DND-41 (cell line): ENCODE results near the gene NTN4.

Source experiments
- ATAC-seq: fragments of 200-7000 bp; cut with Tn5 transposase; 3 replicates; pipeline ENCODE4 v1.9.1; 2021; ENCODE audit warnings: low read depth; ENCODE audit not compliant: insufficient read depth
- DNase-seq: peaks from one replicate; pipeline ENCODE4 v3.0.0-alpha.2; 2020
- H2AFZ ChIP-seq: 2 replicates; pipeline ENCODE4 v1.6.0; 2012; ENCODE audit warnings: low read depth, low read length
- H3K27ac ChIP-seq: 2 replicates; pipeline ENCODE4 v1.5.1; 2012; ENCODE audit warnings: low read length, inconsistent platforms
- H3K27me3 ChIP-seq: fragments of 200-600 bp; sonication (generic); 2 replicates; pipeline ENCODE4 v1.6.0; 2012; ENCODE audit warnings: low read length, mild to moderate bottlenecking, inconsistent platforms; ENCODE audit not compliant: insufficient read depth, poor library complexity
- H3K36me3 ChIP-seq: 2 replicates; pipeline ENCODE4 v1.5.1; 2012; ENCODE audit warnings: low read length, inconsistent platforms; ENCODE audit not compliant: insufficient read depth
- H3K4me1 ChIP-seq: 2 replicates; pipeline ENCODE4 v1.5.1; 2012; ENCODE audit warnings: mild to moderate bottlenecking, low read length; ENCODE audit not compliant: insufficient read depth
- H3K4me2 ChIP-seq: 2 replicates; pipeline ENCODE4 v1.6.0; 2012; ENCODE audit warnings: mild to moderate bottlenecking, moderate library complexity, low read length, inconsistent platforms; ENCODE audit not compliant: insufficient read depth
- H3K4me3 ChIP-seq, 2 experiments: fragments of 200-600 bp in 1 of 2; shearing (Covaris generic) in 1 of 2; 2 replicates each; pipeline ENCODE4 v1.5.1; 2012 to 2016; ENCODE audit warnings: inconsistent platforms in 2 of 2, low read length in 2 of 2, mild to moderate bottlenecking in 2 of 2, low read depth in 1 of 2, moderate library complexity in 1 of 2
- H3K79me2 ChIP-seq: 2 replicates; pipeline ENCODE4 v1.6.0; 2012; ENCODE audit warnings: low read length, inconsistent platforms; ENCODE audit not compliant: insufficient read depth
- H3K9ac ChIP-seq: 2 replicates; pipeline ENCODE4 v1.6.0; 2012; ENCODE audit warnings: low read depth, mild to moderate bottlenecking, inconsistent platforms, low read length, moderate library complexity
- H3K9me3 ChIP-seq: 2 replicates; pipeline ENCODE4 v1.5.1; 2012; ENCODE audit warnings: low read length, moderate library complexity, mild to moderate bottlenecking, inconsistent platforms; ENCODE audit not compliant: insufficient read depth, severe bottlenecking
- H4K20me1 ChIP-seq: 2 replicates; pipeline ENCODE4 v1.6.0; 2012; ENCODE audit warnings: low read length; ENCODE audit not compliant: insufficient read depth
- CTCF ChIP-seq: IDR thresholded peaks from 2 replicates; pipeline ENCODE4 v1.5.1; 2012; ENCODE audit warnings: borderline replicate concordance, low read length, moderate library complexity, mild to moderate bottlenecking; ENCODE audit not compliant: poor library complexity, severe bottlenecking; ENCODE audit errors: extremely low read depth
- EZH2 ChIP-seq: IDR thresholded peaks from 3 replicates; pipeline ENCODE4 v1.6.1; 2012; ENCODE audit warnings: borderline replicate concordance, low read depth, mild to moderate bottlenecking, moderate library complexity, low read length, inconsistent platforms; ENCODE audit not compliant: severe bottlenecking

The NTN4 gene

GRCh38 chr12:95766356-95767019 is 24.1 kb downstream of the NTN4 start:
- DNase-seq (no peak), ATAC-seq (no peak)
- no peaks in the 10 kb centered on the region for H4K20me1 ChIP-seq
- H2AFZ ChIP-seq: no peak overlapping the region
- no peak overlapping the region for H3K4me2 ChIP-seq
- H3K4me1 ChIP-seq: no peaks in the 10 kb centered on the region
- no peak overlapping the region for H3K4me3 ChIP-seq
- H3K36me3 ChIP-seq: no peaks in the 10 kb centered on the region
- H3K79me2 ChIP-seq: no peaks in the 10 kb centered on the region
- peaks cover 2% of the 10 kb centered on the region for H3K27me3 ChIP-seq
- no peaks in the 10 kb centered on the region for H3K9me3 ChIP-seq
- no peak overlapping the region for H3K9ac ChIP-seq
- no peak for TF ChIP-seq EZH2
- no peak for TF ChIP-seq CTCF
- H3K27ac ChIP-seq: no peak overlapping the region

- Histone ChIP-seq H3K27me3 (peaks cover 2% of the 10 kb centered on the region), H3K9ac (no peak overlapping the region), H3K4me1 (no peaks in the 10 kb centered on the region), H3K79me2 (no peaks in the 10 kb centered on the region), H3K27ac (no peak overlapping the region), H3K9me3 (no peaks in the 10 kb centered on the region), H2AFZ (no peak overlapping the region), H4K20me1 (no peaks in the 10 kb centered on the region), H3K4me3 (no peak overlapping the region), H3K36me3 (no peaks in the 10 kb centered on the region), H3K4me2 (no peak overlapping the region)
- ATAC-seq (no peak), DNase-seq (no peak)
- TF ChIP-seq CTCF: no peak
- no peak for TF ChIP-seq EZH2
Observed at GRCh38 chr12:95764848-95765247, 25.7 kb downstream of the NTN4 start.

- no peak overlapping the region for H3K4me3 ChIP-seq
- no peak overlapping the region for H2AFZ ChIP-seq
- no peak; the same call in 2 of the 3 replicates for ATAC-seq
- no peaks in the 10 kb centered on the region for H3K4me1 ChIP-seq
- no peaks in the 10 kb centered on the region for H3K9me3 ChIP-seq
- no peak overlapping the region for H3K4me2 ChIP-seq
- H4K20me1 ChIP-seq: no peaks in the 10 kb centered on the region
- TF ChIP-seq CTCF: no peak
- TF ChIP-seq EZH2: no peak
- no peaks in the 10 kb centered on the region for H3K36me3 ChIP-seq
- no peak overlapping the region for H3K9ac ChIP-seq
- DNase-seq: no peak
- peaks cover 2% of the 10 kb centered on the region for H3K27me3 ChIP-seq
- no peaks in the 10 kb centered on the region for H3K79me2 ChIP-seq
- H3K27ac ChIP-seq: no peak overlapping the region
Observed at GRCh38 chr12:95763809-95764253, 26.7 kb downstream of the NTN4 start.
